ENCODE data around the gene TBC1D10B.

The TBC1D10B gene

GRCh38 chr16:30372038-30372712, 1.9 kb upstream of the TBC1D10B start:
- no peak for DNase-seq

GRCh38 chr16:30371248-30371816, 1.0 kb upstream of the TBC1D10B start:
- DNase-seq, result no peak

- no peak for DNase-seq
These were observed 297 bp downstream of the TBC1D10B start for GRCh38 chr16:30369938-30370455.

GRCh38 chr16:30369091-30369937, 980 bp downstream of the TBC1D10B start:
- DNase-seq, result no peak

GRCh38 chr16:30368792-30369090, 1.6 kb downstream of the TBC1D10B start:
- DNase-seq, result no peak

GRCh38 chr16:30368122-30368791, 2.0 kb downstream of the TBC1D10B start:
- DNase-seq, result peak; percentile 35 to 68

- no peak for DNase-seq
These were observed 2.8 kb downstream of the TBC1D10B start for GRCh38 chr16:30367349-30368009.

- no peak for DNase-seq
These were observed 3.8 kb downstream of the TBC1D10B start for GRCh38 chr16:30366511-30366910.

- no peak for DNase-seq
These were observed 5.1 kb downstream of the TBC1D10B start for GRCh38 chr16:30365200-30365599.

- DNase-seq, result no peak
These were observed 9.1 kb downstream of the TBC1D10B start for GRCh38 chr16:30361180-30361579.

- DNase-seq, result no peak
These were observed 10.5 kb downstream of the TBC1D10B start for GRCh38 chr16:30359871-30360170.

GRCh38 chr16:30358990-30359870, 11.1 kb downstream of the TBC1D10B start:
- no peak for DNase-seq

- no peak for DNase-seq
These were observed 11.7 kb downstream of the TBC1D10B start for GRCh38 chr16:30358577-30358936.

- DNase-seq, result no peak
These were observed 12.3 kb downstream of the TBC1D10B start for GRCh38 chr16:30357715-30358576.

GRCh38 chr16:30357085-30357714, 13.1 kb downstream of the TBC1D10B start:
- DNase-seq, result no peak

- no peak for DNase-seq
These were observed 13.8 kb downstream of the TBC1D10B start for GRCh38 chr16:30356401-30357084.

- DNase-seq, result no peak
These were observed 14.4 kb downstream of the TBC1D10B start for GRCh38 chr16:30355954-30356308.

- peak; percentile 77 to 93 for DNase-seq
These were observed 14.9 kb downstream of the TBC1D10B start, which contains the start of gene CD2BP2 for GRCh38 chr16:30355144-30355953. CD2BP2 (minus strand) TSS chr16:30355308; CDS start chr16:30354681, 627 bp downstream.
